AG09309 (cell line): ENCODE results near the gene CDKN1B.

ENCODE experiments used
- DNase-seq: peaks from one replicate; pipeline ENCODE4 v3.0.0-alpha.2; 2010; ENCODE audit warnings: low read depth
- H3K4me3 ChIP-seq: 2 replicates; pipeline ENCODE4 v1.5.1; 2011; ENCODE audit warnings: mild to moderate bottlenecking, low read depth, low read length, moderate library complexity; ENCODE audit not compliant: control insufficient read depth
- CTCF ChIP-seq: IDR thresholded peaks from 2 replicates; pipeline ENCODE4 v1.5.1; 2011; ENCODE audit warnings: mild to moderate bottlenecking, low read depth, low read length, inconsistent platforms; ENCODE audit not compliant: insufficient read depth, control insufficient read depth; ENCODE audit errors: missing control alignments

Gene CDKN1B

GRCh38 chr12:12747278-12747677 is 30.1 kb downstream of the CDKN1B start:
- DNase-seq, result no peak
- no peak overlapping the region for H3K4me3 ChIP-seq
- TF ChIP-seq CTCF, result no peak

- DNase-seq, result no peak
- H3K4me3 ChIP-seq, result no peak overlapping the region
- no peak for TF ChIP-seq CTCF
These were observed 30.9 kb downstream of the CDKN1B start for GRCh38 chr12:12748044-12748443.

- no peak for DNase-seq
- H3K4me3 ChIP-seq, result no peak overlapping the region
- TF ChIP-seq CTCF, result no peak
These were observed 32.3 kb downstream of the CDKN1B start for GRCh38 chr12:12749433-12749832.

GRCh38 chr12:12755923-12756322 is 38.8 kb downstream of the CDKN1B start:
- H3K4me3 ChIP-seq, result no peak overlapping the region
- TF ChIP-seq CTCF, result no peak
- DNase-seq, result no peak

GRCh38 chr12:12757121-12757520 is 40.0 kb downstream of the CDKN1B start:
- no peak for TF ChIP-seq CTCF
- DNase-seq, result no peak
- no peak overlapping the region for H3K4me3 ChIP-seq

- no peak overlapping the region for H3K4me3 ChIP-seq
- no peak for DNase-seq
- no peak for TF ChIP-seq CTCF
These were observed 42.2 kb downstream of the CDKN1B start for GRCh38 chr12:12759234-12759915.
